HG02678 (cell line): ENCODE results near the gene CRTC3.

Experiments used
- ATAC-seq: cut with Tn5 transposase; IDR thresholded peaks from one replicate; pipeline ENCODE4 v1.9.1; 2021; ENCODE audit warnings: mild to moderate bottlenecking, moderate library complexity; ENCODE audit not compliant: unreplicated experiment

Gene CRTC3

GRCh38 chr15:90519688-90520087 lies 10.0 kb upstream of the CRTC3 start:
- ATAC-seq: no peak

GRCh38 chr15:90520365-90520764 lies 9.4 kb upstream of the CRTC3 start:
- ATAC-seq: no peak

- no peak for ATAC-seq
Measured at GRCh38 chr15:90523373-90523772, 6.3 kb upstream of the CRTC3 start.

- peak; percentile 63 for ATAC-seq
Measured at GRCh38 chr15:90524018-90524803, 5.5 kb upstream of the CRTC3 start.

GRCh38 chr15:90529011-90529370 lies 732 bp upstream of the CRTC3 start:
- ATAC-seq: no peak

GRCh38 chr15:90530250-90531051 lies 728 bp downstream of the CRTC3 start:
- peak; percentile 48 for ATAC-seq

- ATAC-seq: no peak
Measured at GRCh38 chr15:90531147-90531546, 1.4 kb downstream of the CRTC3 start.

- ATAC-seq: no peak
Measured at GRCh38 chr15:90535254-90535653, 5.5 kb downstream of the CRTC3 start.

- ATAC-seq: no peak
Measured at GRCh38 chr15:90539789-90540188, 10.1 kb downstream of the CRTC3 start.

GRCh38 chr15:90540768-90541167 lies 11.0 kb downstream of the CRTC3 start:
- ATAC-seq: no peak

- ATAC-seq: no peak
Measured at GRCh38 chr15:90545095-90545494, 15.4 kb downstream of the CRTC3 start.

GRCh38 chr15:90547540-90547939 lies 17.8 kb downstream of the CRTC3 start:
- no peak for ATAC-seq

- peak; percentile 69 for ATAC-seq
Measured at GRCh38 chr15:90550919-90551318, 21.2 kb downstream of the CRTC3 start.

GRCh38 chr15:90552162-90552928 lies 22.6 kb downstream of the CRTC3 start:
- ATAC-seq: no peak

GRCh38 chr15:90552929-90553211 lies 23.1 kb downstream of the CRTC3 start:
- ATAC-seq: no peak

- no peak for ATAC-seq
Measured at GRCh38 chr15:90553248-90553745, 23.6 kb downstream of the CRTC3 start.

- no peak for ATAC-seq
Measured at GRCh38 chr15:90557186-90558084, 27.7 kb downstream of the CRTC3 start.

- no peak for ATAC-seq
Measured at GRCh38 chr15:90558171-90558573, 28.4 kb downstream of the CRTC3 start.

GRCh38 chr15:90559119-90559518 lies 29.4 kb downstream of the CRTC3 start:
- no peak for ATAC-seq

- no peak for ATAC-seq
Measured at GRCh38 chr15:90560229-90560776, 30.6 kb downstream of the CRTC3 start.
